HepG2 (cell line): Measurements from ENCODE around the gene MOV10L1. TPM values are rescaled to one million over a fixed set of nuclear protein-coding genes. Genes with fewer than 3 reads are reported as not detected.

Experiments used
- AGO1 ChIP-seq: fragments of 200-400 bp; formaldehyde crosslinking; IDR thresholded peaks from 2 replicates; pipeline ENCODE4 v1.6.1; 2017; ENCODE audit warnings: mild to moderate bottlenecking, low read depth, low read length, moderate library complexity; ENCODE audit not compliant: poor library complexity, severe bottlenecking
- ETV5 ChIP-seq: IDR thresholded peaks from 2 replicates; pipeline ENCODE4 v1.6.1; 2018; ENCODE audit warnings: missing biosample characterization, missing genetic modification reagents, inconsistent platforms, borderline replicate concordance
- HES4 ChIP-seq: sonication (generic); formaldehyde crosslinking; IDR thresholded peaks from 2 replicates; pipeline ENCODE4 v1.9.0; 2021; ENCODE audit warnings: mild to moderate bottlenecking, missing genetic modification reagents, borderline replicate concordance
- KAT2B ChIP-seq: fragments of 150-350 bp; IDR thresholded peaks from 2 replicates; pipeline ENCODE4 v1.6.1; 2014; ENCODE audit warnings: low read depth, low read length, borderline replicate concordance
- KLF6 ChIP-seq: IDR thresholded peaks from 2 replicates; pipeline ENCODE4 v1.8.0; 2016; ENCODE audit warnings: missing biosample characterization, missing genetic modification reagents
- MAFK ChIP-seq, 2 experiments: IDR thresholded peaks in 1 of 2; conservative IDR thresholded peaks in 1 of 2; 2 replicates each; pipeline ENCODE4 v1.6.1; 2011; ENCODE audit warnings: improper control_type of control experiment in 2 of 2, low read length in 2 of 2
- RBFOX2 ChIP-seq: fragments of 200-400 bp; formaldehyde crosslinking; IDR thresholded peaks from 2 replicates; pipeline ENCODE4 v1.6.1; 2017; ENCODE audit warnings: low read depth, mild to moderate bottlenecking, low read length
- SP5 ChIP-seq: IDR thresholded peaks from 2 replicates; pipeline ENCODE4 v1.6.1; 2016; ENCODE audit warnings: low read depth, borderline replicate concordance
- ZBTB1 ChIP-seq: sonication (generic); formaldehyde crosslinking; IDR thresholded peaks from 2 replicates; pipeline ENCODE4 v1.4.0; 2020; ENCODE audit warnings: missing genetic modification reagents, borderline replicate concordance
- ZBTB20 ChIP-seq: sonication (generic); formaldehyde crosslinking; IDR thresholded peaks from 2 replicates; pipeline ENCODE4 v1.8.1; 2023; ENCODE audit warnings: missing genetic modification reagents, low read depth, mild to moderate bottlenecking, borderline replicate concordance
- ZEB1 ChIP-seq: IDR thresholded peaks from 2 replicates; pipeline ENCODE4 v1.6.1; 2012; ENCODE audit warnings: mild to moderate bottlenecking, low read depth, inconsistent platforms; ENCODE audit not compliant: insufficient replicate concordance
- ZNF777 ChIP-seq: sonication (generic); formaldehyde crosslinking; IDR thresholded peaks from 2 replicates; pipeline ENCODE4 v1.4.0; 2020; ENCODE audit warnings: missing genetic modification reagents
- polyA plus RNA-seq, 8 experiments: library from polyadenylated mRNA; depleted of rRNA in 3 of 8; stranded (reverse) in 7 of 8; unstranded in 1 of 8; fragments of >200 nt; fragmentation: Illumina TruSeq in 4 of 8; extraction: Trizol in 4 of 8; gene quantifications; 2 replicates each; pipeline versions ENCODE4 v1.2.1 to v1.2.3, GENCODE V29; 2011 to 2016; ENCODE audit warnings: low read depth in 4 of 8, missing spikeins in 1 of 8, mixed read lengths in 1 of 8; ENCODE audit not compliant: insufficient read depth in 1 of 8
- total RNA-seq, 5 experiments: library from RNA; depleted of rRNA; stranded (reverse); fragments of >200 nt; fragmentation: Illumina TruSeq; extraction: Trizol; gene quantifications; 2 replicates each; pipeline ENCODE4 v1.2.3, GENCODE V29; 2016; ENCODE audit warnings: low read depth in 1 of 5
- TF ChIP-seq, protein P1 (sequence below): sonication (generic); formaldehyde crosslinking; IDR thresholded peaks from 2 replicates; pipeline ENCODE4 v1.4.0; 2020; ENCODE audit warnings: missing genetic modification reagents
- TF ChIP-seq, protein P2 (sequence below), 2 experiments: sonication (generic) in 1 of 2; formaldehyde crosslinking in 1 of 2; IDR thresholded peaks; 2 replicates each; pipeline versions ENCODE4 v1.4.0 to v1.6.1; 2018 to 2020; ENCODE audit warnings: missing genetic modification reagents in 2 of 2, borderline replicate concordance in 1 of 2, low read depth in 1 of 2, mild to moderate bottlenecking in 1 of 2, missing biosample characterization in 1 of 2
- TF ChIP-seq, protein P3 (sequence below): sonication (generic); formaldehyde crosslinking; IDR thresholded peaks from one replicate; pipeline ENCODE4 v1.5.1; 2020; ENCODE audit warnings: mild to moderate bottlenecking, missing genetic modification reagents; ENCODE audit errors: not compliant biosample characterization

MOV10L1 gene
- total and polyA plus RNA-seq, 2 of the 13 experiments (the other 11 are each of a cell fraction or from before 2014, with no cell fraction given): 0.11 to 0.12 TPM

DNA sequence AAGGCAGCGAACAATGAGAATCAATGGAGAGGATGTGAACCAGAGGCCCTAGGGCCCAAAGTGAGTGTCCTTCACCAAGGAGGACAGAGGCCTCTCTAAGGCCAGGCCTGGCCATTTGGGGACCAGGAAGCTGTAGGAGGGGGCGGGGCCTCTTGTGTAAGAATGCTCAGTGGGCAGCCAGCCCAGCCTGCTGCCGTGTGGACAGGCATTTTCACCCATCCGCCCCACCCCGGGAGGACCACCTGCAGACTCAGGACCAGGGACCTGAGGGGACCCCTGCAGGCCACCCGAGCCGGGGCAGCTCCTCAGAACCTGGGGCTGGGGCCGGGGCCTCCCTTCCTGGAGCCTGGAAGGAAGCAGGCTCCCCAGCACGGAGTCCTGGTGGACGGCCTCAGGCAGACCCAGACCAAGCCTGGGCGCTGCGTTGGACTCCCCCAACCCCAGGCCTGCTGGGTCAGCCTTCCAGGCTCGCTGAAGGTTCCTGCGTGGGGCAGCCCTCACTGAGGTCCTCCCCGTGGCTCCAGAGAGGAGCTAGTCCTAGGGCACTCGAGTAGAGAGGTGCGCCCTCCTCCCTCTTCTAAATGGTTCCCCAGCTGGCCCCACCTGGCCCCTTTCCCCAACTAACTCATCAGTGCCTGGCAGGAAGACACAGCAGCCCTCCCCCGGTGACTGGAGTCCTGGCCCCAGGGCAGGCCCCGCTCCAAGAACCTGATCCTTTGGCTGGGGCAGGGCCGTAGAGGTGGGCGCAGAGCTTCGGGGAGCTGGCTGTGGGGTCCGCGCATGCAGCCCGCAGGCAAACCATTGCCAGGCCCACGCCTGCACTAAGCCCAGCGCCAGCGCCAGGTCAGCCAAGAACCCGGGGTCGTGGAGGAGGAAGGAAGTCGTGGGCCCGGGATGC is 94.4 kb downstream of the MOV10L1 start (continued):
- TF ChIP-seq MAFK (conservative IDR thresholded peaks at IDR 0.05 in 1 of 2, IDR thresholded peaks at IDR 0.05 in 1 of 2; ENCODE audit: low read length in 2 of 2) (no peak), AGO1 (peak; percentile 27), ZNF777 (CRISPR knock-in tag) (0 out of 2 replicates have a peak, but pooled peaks have one; percentile 13), ZBTB1 (CRISPR knock-in tag) (no peak), ZBTB20 (CRISPR knock-in tag) (no peak), RBFOX2 (0 out of 2 replicates have a peak, but pooled peaks have one; percentile 39), ZEB1 (no peak), KAT2B (no peak), HES4 (CRISPR knock-in tag) (no peak), SP5 (CRISPR knock-in tag) (peak; percentile 68), ETV5 (CRISPR knock-in tag) (no peak), KLF6 (CRISPR knock-in tag) (0 out of 2 replicates have a peak, but pooled peaks have one; percentile 21)
- TF ChIP-seq, protein P1, sequence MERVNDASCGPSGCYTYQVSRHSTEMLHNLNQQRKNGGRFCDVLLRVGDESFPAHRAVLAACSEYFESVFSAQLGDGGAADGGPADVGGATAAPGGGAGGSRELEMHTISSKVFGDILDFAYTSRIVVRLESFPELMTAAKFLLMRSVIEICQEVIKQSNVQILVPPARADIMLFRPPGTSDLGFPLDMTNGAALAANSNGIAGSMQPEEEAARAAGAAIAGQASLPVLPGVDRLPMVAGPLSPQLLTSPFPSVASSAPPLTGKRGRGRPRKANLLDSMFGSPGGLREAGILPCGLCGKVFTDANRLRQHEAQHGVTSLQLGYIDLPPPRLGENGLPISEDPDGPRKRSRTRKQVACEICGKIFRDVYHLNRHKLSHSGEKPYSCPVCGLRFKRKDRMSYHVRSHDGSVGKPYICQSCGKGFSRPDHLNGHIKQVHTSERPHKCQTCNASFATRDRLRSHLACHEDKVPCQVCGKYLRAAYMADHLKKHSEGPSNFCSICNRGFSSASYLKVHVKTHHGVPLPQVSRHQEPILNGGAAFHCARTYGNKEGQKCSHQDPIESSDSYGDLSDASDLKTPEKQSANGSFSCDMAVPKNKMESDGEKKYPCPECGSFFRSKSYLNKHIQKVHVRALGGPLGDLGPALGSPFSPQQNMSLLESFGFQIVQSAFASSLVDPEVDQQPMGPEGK: 0 out of 2 replicates have a peak, but pooled peaks have one; percentile 42
- TF ChIP-seq, protein P2, sequence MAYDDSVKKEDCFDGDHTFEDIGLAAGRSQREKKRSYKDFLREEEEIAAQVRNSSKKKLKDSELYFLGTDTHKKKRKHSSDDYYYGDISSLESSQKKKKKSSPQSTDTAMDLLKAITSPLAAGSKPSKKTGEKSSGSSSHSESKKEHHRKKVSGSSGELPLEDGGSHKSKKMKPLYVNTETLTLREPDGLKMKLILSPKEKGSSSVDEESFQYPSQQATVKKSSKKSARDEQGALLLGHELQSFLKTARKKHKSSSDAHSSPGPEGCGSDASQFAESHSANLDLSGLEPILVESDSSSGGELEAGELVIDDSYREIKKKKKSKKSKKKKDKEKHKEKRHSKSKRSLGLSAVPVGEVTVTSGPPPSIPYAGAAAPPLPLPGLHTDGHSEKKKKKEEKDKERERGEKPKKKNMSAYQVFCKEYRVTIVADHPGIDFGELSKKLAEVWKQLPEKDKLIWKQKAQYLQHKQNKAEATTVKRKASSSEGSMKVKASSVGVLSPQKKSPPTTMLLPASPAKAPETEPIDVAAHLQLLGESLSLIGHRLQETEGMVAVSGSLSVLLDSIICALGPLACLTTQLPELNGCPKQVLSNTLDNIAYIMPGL (CRISPR knock-in tag; IDR thresholded peaks at IDR 0.05; ENCODE audit: borderline replicate concordance in 1 of 2, low read depth in 1 of 2): peak in 1 of 2 experiments; percentile 57; a peak in 1 of 4 replicates
- TF ChIP-seq, protein P3, sequence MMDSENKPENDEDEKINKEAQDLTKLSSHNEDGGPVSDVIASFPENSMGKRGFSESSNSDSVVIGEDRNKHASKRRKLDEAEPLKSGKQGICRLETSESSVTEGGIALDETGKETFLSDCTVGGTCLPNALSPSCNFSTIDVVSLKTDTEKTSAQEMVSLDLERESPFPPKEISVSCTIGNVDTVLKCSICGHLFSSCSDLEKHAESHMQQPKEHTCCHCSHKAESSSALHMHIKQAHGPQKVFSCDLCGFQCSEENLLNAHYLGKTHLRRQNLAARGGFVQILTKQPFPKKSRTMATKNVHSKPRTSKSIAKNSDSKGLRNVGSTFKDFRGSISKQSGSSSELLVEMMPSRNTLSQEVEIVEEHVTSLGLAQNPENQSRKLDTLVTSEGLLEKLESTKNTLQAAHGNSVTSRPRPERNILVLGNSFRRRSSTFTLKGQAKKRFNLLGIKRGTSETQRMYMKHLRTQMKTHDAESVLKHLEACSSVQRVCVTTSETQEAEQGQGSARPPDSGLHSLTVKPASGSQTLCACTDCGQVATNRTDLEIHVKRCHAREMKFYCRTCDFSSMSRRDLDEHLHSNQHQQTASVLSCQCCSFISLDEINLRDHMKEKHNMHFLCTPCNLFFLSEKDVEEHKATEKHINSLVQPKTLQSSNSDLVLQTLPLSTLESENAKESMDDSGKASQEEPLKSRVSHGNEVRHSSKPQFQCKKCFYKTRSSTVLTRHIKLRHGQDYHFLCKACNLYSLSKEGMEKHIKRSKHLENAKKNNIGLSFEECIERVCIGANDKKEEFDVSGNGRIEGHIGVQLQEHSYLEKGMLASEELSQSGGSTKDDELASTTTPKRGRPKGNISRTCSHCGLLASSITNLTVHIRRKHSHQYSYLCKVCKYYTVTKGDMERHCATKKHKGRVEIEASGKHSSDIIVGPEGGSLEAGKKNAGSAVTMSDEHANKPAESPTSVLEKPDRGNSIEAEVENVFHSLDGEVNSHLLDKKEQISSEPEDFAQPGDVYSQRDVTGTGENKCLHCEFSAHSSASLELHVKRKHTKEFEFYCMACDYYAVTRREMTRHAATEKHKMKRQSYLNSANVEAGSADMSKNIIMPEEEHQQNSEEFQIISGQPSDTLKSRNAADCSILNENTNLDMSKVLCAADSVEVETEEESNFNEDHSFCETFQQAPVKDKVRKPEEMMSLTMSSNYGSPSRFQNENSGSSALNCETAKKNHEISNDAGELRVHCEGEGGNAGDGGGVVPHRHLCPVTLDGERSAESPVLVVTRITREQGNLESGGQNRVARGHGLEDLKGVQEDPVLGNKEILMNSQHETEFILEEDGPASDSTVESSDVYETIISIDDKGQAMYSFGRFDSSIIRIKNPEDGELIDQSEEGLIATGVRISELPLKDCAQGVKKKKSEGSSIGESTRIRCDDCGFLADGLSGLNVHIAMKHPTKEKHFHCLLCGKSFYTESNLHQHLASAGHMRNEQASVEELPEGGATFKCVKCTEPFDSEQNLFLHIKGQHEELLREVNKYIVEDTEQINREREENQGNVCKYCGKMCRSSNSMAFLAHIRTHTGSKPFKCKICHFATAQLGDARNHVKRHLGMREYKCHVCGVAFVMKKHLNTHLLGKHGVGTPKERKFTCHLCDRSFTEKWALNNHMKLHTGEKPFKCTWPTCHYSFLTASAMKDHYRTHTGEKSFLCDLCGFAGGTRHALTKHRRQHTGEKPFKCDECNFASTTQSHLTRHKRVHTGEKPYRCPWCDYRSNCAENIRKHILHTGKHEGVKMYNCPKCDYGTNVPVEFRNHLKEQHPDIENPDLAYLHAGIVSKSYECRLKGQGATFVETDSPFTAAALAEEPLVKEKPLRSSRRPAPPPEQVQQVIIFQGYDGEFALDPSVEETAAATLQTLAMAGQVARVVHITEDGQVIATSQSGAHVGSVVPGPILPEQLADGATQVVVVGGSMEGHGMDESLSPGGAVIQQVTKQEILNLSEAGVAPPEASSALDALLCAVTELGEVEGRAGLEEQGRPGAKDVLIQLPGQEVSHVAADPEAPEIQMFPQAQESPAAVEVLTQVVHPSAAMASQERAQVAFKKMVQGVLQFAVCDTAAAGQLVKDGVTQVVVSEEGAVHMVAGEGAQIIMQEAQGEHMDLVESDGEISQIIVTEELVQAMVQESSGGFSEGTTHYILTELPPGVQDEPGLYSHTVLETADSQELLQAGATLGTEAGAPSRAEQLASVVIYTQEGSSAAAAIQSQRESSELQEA (CRISPR knock-in tag): peak; percentile 45
